ENCODE results near the gene ABR. TPM values are rescaled to one million over a fixed set of nuclear protein-coding genes. Genes with fewer than 3 reads are reported as not detected.

ABR gene
- total and polyA plus RNA-seq, 2 of the 8 experiments (the other 6 are each of a cell fraction or from before 2014, with no cell fraction given): 44.8 to 47.2 TPM

- no peak overlapping the region for H4K8ac ChIP-seq (ENCODE audit: extremely low read depth, insufficient read depth, low read length)
- no peak overlapping the region for H2BK5ac ChIP-seq (ENCODE audit: low read depth, low read length)
- peaks cover 0 to 4% (median 1%) of the 10 kb centered on the region in 4 experiments; a peak in 1 of 7 replicates for H3K4me1 ChIP-seq (replicated peaks in 1 of 4; ENCODE audit: control insufficient read depth in 3 of 4, insufficient read depth in 4 of 4, low read length in 3 of 4)
- H3K79me1 ChIP-seq (ENCODE audit: low read depth, low read length): no peaks in the 10 kb centered on the region
- peak overlapping the region; percentile 26; the same call in 1 of the 2 replicates for H2AFZ ChIP-seq (ENCODE audit: low read length)
- TF ChIP-seq HDAC2 (IDR thresholded peaks at IDR 0.05; ENCODE audit: borderline replicate concordance in 1 of 2, low read depth in 2 of 2, low read length in 2 of 2) (no peak), CHD2 (IDR thresholded peaks at IDR 0.05; ENCODE audit: low read length) (no peak), EZH2 (IDR thresholded peaks at IDR 0.05; ENCODE audit: low read depth, low read length, severe bottlenecking) (no peak), ATF3 (IDR thresholded peaks at IDR 0.05; ENCODE audit: insufficient read depth, low read depth, low read length) (no peak), EGR1 (IDR thresholded peaks at IDR 0.05; ENCODE audit: borderline replicate concordance, low read depth, low read length) (no peak), SIX5 (IDR thresholded peaks at IDR 0.05; ENCODE audit: low read depth, low read length) (no peak), TAF7 (optimal IDR thresholded peaks at IDR 0.05; ENCODE audit: borderline replicate concordance, low read depth, low read length) (no peak), TBP (IDR thresholded peaks at IDR 0.05; ENCODE audit: low read depth, low read length) (no peak), NANOG (IDR thresholded peaks at IDR 0.05; ENCODE audit: insufficient read depth, low read depth, low read length, poor library complexity, severe bottlenecking) (no peak), E2F6 (IDR thresholded peaks at IDR 0.05) (no peak)
- H3K18ac ChIP-seq (ENCODE audit: extremely low read depth, low read length): no peak overlapping the region
- WGBS, 2 experiments (ENCODE audit: extremely low coverage in 1 of 2, insufficient coverage in 1 of 2, insufficient read length in 1 of 2, insufficient replicate concordance in 2 of 2, low coverage in 1 of 2, low lambda C conversion rate in 2 of 2, missing lambda C conversion rate in 1 of 2): 86% methylated on average over 19 of the region's 19 CpGs; no CpG with 5 or more reads in 1 of the 2 experiments
- FAIRE-seq (no peak), DNase-seq (ENCODE audit: low read depth in 1 of 2, low spot score in 2 of 2) (no peak)
- no peak overlapping the region for H3K4me3 ChIP-seq (ENCODE audit: extremely low read depth in 1 of 4, insufficient read depth in 2 of 4, low read depth in 3 of 4, low read length in 4 of 4)
- no peak overlapping the region for H3K56ac ChIP-seq (replicated peaks; ENCODE audit: insufficient read length, low read depth, low read length)
- no peaks in the 10 kb centered on the region for H3K36me3 ChIP-seq (ENCODE audit: control insufficient read depth in 2 of 4, insufficient read depth in 4 of 4, low read length in 3 of 4)
- no peak overlapping the region for H2AK5ac ChIP-seq (ENCODE audit: low read depth, low read length)
- H2BK20ac ChIP-seq (ENCODE audit: low read length): no peak overlapping the region
- H4K91ac ChIP-seq (replicated peaks; ENCODE audit: insufficient read length, low read length): no peak overlapping the region
- no peak overlapping the region for H2BK120ac ChIP-seq (replicated peaks; ENCODE audit: low read depth, low read length)
- H2BK15ac ChIP-seq (ENCODE audit: low read length): no peak overlapping the region
- ChIA-PET POLR2A (ENCODE audit: partially characterized antibody) (interaction anchor here (0.9 kb wide), 1 partner anchor 11 kb away, joined by 3 read pairs; no protein-coding TSS in a partner anchor), CTCF (ENCODE audit: partially characterized antibody) (interaction anchor here (1.1 to 1.5 kb wide), 2 partner anchors 18 to 116 kb away, joined by 5 to 6 read pairs; no protein-coding TSS in a partner anchor)
- no peaks in the 10 kb centered on the region for H3K27me3 ChIP-seq (replicated peaks in 1 of 4; ENCODE audit: control insufficient read depth in 3 of 4, extremely low read depth in 1 of 4, insufficient read depth in 3 of 4, low read length in 3 of 4)
- no peaks in the 10 kb centered on the region for H4K20me1 ChIP-seq (replicated peaks in 1 of 2; ENCODE audit: control insufficient read depth in 1 of 2, insufficient read depth in 2 of 2, low read length in 2 of 2)
- no peaks in the 10 kb centered on the region for H3K23me2 ChIP-seq (ENCODE audit: low read depth, low read length)
- no peaks in the 10 kb centered on the region for H3K9me3 ChIP-seq (ENCODE audit: insufficient read depth in 2 of 2, low read depth in 1 of 2, low read length in 1 of 2)
- no peaks in the 10 kb centered on the region for H3K79me2 ChIP-seq (ENCODE audit: control insufficient read depth in 1 of 2, insufficient read depth in 2 of 2, low read length in 2 of 2)
- no peak overlapping the region for H3K14ac ChIP-seq (ENCODE audit: insufficient read length)
- H2BK12ac ChIP-seq (ENCODE audit: low read depth, low read length): no peak overlapping the region
- no peak overlapping the region for H3K4ac ChIP-seq (replicated peaks; ENCODE audit: insufficient read length, low read depth, low read length)
- H3K27ac ChIP-seq (ENCODE audit: low read depth, low read length): no peak overlapping the region
- no peak overlapping the region for H3K23ac ChIP-seq (ENCODE audit: insufficient read length)
- H3K4me2 ChIP-seq (ENCODE audit: insufficient read depth in 1 of 2, low read depth in 2 of 2, low read length in 2 of 2): no peak overlapping the region
- no peak overlapping the region for H4K5ac ChIP-seq (ENCODE audit: insufficient read length, low read depth, low read length)
- no peak overlapping the region for H3K9ac ChIP-seq (replicated peaks in 1 of 4; ENCODE audit: extremely low read depth in 1 of 4, low read depth in 3 of 4, low read length in 3 of 4)
Observed at GRCh38 chr17:1216217-1217088, 36.7 kb upstream of the ABR start.
